H1 (cell line): ENCODE measurements around the gene C15orf61. TPM values are rescaled to one million over a fixed set of nuclear protein-coding genes. Genes with fewer than 3 reads are reported as not detected.

ENCODE experiments used
- MAX ChIP-seq: IDR thresholded peaks from 2 replicates; pipeline ENCODE4 v1.6.1; 2012; ENCODE audit warnings: inconsistent platforms
- POLR2AphosphoS5 ChIP-seq: IDR thresholded peaks from 2 replicates; pipeline ENCODE4 v1.6.1; 2011; ENCODE audit warnings: low read depth, low read length
- RXRA ChIP-seq: IDR thresholded peaks from 2 replicates; pipeline ENCODE4 v1.6.1; 2011; ENCODE audit warnings: low read depth, mild to moderate bottlenecking, low read length, moderate library complexity; ENCODE audit not compliant: insufficient read depth
- polyA plus RNA-seq, 7 experiments: library from polyadenylated mRNA; depleted of rRNA in 3 of 7; stranded (reverse) in 5 of 7; unstranded in 2 of 7; fragments of >200 nt in 5 of 7; fragments of 200-250 nt in 2 of 7; gene quantifications; 1 replicate in 5 of 7; 2 replicates in 1 of 7; 4 replicates in 1 of 7; pipeline versions ENCODE4 v1.2.1 to v1.2.3, GENCODE V29; 2011 to 2013; ENCODE audit warnings: missing spikeins in 2 of 7, mixed read lengths in 2 of 7
- total RNA-seq: library from RNA; stranded (reverse); fragmentation: NEBNext Ultra II Directional; extraction: Animal tissue kit (Norgen Biotek cat#: 25700); gene quantifications from 2 replicates; pipeline ENCODE4 v1.2.1, GENCODE V29; 2021

The C15orf61 gene
- total and polyA plus RNA-seq, 2 of the 8 experiments (the other 6 are each of a cell fraction or from before 2014, with no cell fraction given), result 1.7 to 2.0 TPM

- TF ChIP-seq RXRA, result no peak
- TF ChIP-seq POLR2AphosphoS5, result no peak
- no peak for TF ChIP-seq MAX
- TF ChIP-seq, all 59 proteins: peak for 0
These were observed 5.8 kb upstream of the C15orf61 start (continued) for GRCh38 chr15:67515090-67515489.
